ENCODE measurements around the gene ANKMY1.

The ANKMY1 gene

GRCh38 chr2:240457223-240458043, 100.4 kb downstream of the ANKMY1 start:
- DNase-seq = no peak

GRCh38 chr2:240456447-240457222, 101.2 kb downstream of the ANKMY1 start:
- no peak for DNase-seq

- no peak for DNase-seq
Observed at GRCh38 chr2:240455647-240456446, 101.9 kb downstream of the ANKMY1 start.

GRCh38 chr2:240455272-240455646, 102.5 kb downstream of the ANKMY1 start:
- no peak for DNase-seq

- no peak for DNase-seq
Observed at GRCh38 chr2:240454106-240454901, 103.5 kb downstream of the ANKMY1 start.

GRCh38 chr2:240453461-240454105, 104.2 kb downstream of the ANKMY1 start:
- no peak for DNase-seq

- DNase-seq = no peak
Observed at GRCh38 chr2:240452462-240453256, 105.1 kb downstream of the ANKMY1 start.

GRCh38 chr2:240451791-240452461, 105.9 kb downstream of the ANKMY1 start:
- no peak for DNase-seq

- DNase-seq = no peak
Observed at GRCh38 chr2:240451108-240451611, 106.6 kb downstream of the ANKMY1 start.

GRCh38 chr2:240450532-240451107, 107.2 kb downstream of the ANKMY1 start:
- no peak for DNase-seq

GRCh38 chr2:240449764-240450531, 107.8 kb downstream of the ANKMY1 start:
- DNase-seq = no peak

GRCh38 chr2:240448387-240449274, 109.2 kb downstream of the ANKMY1 start:
- no peak for DNase-seq

GRCh38 chr2:240447934-240448333, 109.9 kb downstream of the ANKMY1 start:
- DNase-seq = no peak

- no peak for DNase-seq
Observed at GRCh38 chr2:240447331-240447730, 110.5 kb downstream of the ANKMY1 start.

GRCh38 chr2:240446664-240447175, 111.1 kb downstream of the ANKMY1 start:
- no peak for DNase-seq

- DNase-seq = no peak
Observed at GRCh38 chr2:240445961-240446663, 111.7 kb downstream of the ANKMY1 start.

- no peak for DNase-seq
Observed at GRCh38 chr2:240444464-240444863, 113.3 kb downstream of the ANKMY1 start.

All from activated CD4-positive, alpha-beta T cell treated with anti-CD3 and anti-CD28 coated beads, Interleukin-2, amount 50 U/mL, for 4 hours (primary cell).